A204.1 (cell line): ENCODE results near the gene RNPS1.

ENCODE experiments used
- FAIRE-seq: peaks from 2 replicates; lab custom pipeline; 2012; peaks lifted over from hg19 to GRCh38; lab: Jason Lieb, UNC

RNPS1 gene

GRCh38 chr16:2212362-2213324, 55.3 kb downstream of the RNPS1 start:
- FAIRE-seq = no peak

DNA sequence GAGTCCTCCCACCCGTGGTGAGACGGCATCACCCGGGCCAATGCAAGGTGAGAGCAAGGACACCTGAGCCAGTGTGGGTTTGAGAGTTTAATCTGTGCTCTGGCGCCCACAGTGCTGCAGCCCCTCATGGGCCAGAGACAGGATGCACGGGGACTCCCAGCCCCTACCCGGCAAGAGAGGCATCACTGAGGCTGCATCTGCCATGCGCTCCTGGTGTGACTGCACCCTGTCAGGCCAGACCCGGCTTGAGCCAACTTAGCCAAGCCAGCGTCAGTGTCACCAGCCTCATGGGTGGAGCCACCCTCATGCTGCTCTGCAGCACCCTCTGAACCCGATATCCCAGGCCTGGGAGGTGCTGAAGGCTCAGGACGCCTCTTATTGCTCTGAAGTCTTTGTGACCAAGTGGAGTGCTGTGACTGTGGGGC, 56.0 kb downstream of the RNPS1 start:
- FAIRE-seq = no peak

DNA sequence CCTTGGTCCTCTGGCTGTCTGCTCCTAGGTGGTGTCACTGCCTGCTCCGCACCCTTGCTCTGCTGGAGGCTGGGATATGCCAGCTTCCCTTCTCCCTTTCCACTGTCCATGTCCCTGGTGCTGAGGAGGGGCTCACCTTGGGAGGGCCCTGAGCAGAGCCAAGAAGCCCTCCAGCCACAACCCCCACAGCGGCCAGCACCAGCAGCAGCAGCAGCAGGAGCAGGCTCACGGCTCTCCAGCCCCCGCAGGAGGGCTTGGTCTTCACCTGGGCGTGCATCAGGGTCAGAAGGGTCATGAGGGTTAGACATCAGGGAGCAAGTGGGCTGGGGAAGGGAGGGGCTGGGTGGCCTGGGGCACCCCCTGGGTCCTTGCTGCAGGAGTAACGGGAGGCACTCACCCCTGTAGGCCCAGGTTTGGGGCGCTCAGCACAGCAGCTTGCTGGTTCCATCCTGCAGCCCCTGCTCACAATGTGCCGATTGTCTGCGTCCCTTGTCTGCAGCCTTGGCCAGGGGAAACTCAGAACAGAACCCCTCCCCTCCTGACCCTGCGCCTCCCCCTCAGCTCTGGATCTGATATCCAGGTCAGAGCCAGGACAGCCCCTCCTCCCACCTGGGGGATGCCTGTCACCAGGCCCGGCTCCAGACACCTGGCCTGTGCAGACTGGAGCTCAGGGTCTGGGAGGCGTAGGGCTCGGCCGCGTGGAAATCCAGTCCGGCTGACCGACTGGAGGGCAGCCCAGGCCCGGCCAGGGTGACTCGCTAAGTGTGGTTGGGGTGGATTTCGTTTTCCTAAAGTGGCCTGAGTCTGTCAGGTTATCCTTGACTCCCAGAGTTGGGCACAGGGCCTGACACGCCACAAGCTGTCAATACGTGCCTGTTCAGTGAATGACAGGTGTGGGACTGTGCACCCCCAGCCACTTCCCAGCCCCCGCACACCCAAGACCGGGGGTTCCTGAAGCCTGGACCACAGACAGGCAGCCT, 57.2 kb downstream of the RNPS1 start, which contains the start of gene BRICD5:
Gene BRICD5 (minus strand): TSS at position 478 of the 980 bp plus-strand sequence. CDS start 30 bp downstream, at position 448.
- no peak for FAIRE-seq

DNA sequence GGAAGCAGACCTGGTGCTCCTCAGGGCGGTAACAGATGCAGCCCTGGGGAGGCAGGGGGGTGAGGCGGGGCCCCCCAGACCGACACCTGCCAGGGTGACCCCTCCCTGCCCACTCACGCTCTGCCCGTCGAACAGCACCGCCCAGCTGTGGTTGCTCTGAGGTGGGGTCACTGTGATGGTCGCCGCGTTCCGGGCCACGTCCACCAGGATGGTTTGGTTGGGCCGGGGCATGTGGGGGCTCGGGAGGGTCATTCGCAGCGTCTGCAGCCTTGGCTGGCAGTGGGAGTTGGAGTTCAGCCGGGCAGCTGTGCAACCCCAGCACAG, 58.0 kb downstream of the RNPS1 start:
- no peak for FAIRE-seq

- FAIRE-seq = no peak
Observed at GRCh38 chr16:2209258-2210008, 58.5 kb downstream of the RNPS1 start.

DNA sequence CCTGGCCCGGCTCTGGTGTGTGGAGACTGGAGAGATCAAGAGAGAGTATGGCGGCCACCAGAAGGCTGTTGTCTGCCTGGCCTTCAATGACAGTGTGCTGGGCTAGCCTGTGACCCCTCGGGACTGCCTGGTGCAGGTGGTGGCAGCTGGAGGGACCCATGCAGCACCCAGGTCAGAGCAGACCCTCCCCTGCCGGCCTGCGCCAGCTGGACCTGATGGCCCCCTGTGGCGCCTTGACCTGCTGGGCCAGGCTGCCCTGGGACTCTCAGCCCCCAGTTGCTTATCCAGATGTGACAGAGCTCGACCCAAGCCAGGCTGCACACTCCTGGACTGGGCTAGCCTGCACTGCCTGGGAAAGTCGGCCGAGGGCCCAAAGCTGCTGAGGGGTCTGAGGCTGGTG, 59.2 kb downstream of the RNPS1 start:
- FAIRE-seq = no peak

- no peak for FAIRE-seq
Observed at GRCh38 chr16:2208308-2208707, 59.6 kb downstream of the RNPS1 start.

GRCh38 chr16:2207872-2208271, 60.1 kb downstream of the RNPS1 start:
- no peak for FAIRE-seq

DNA sequence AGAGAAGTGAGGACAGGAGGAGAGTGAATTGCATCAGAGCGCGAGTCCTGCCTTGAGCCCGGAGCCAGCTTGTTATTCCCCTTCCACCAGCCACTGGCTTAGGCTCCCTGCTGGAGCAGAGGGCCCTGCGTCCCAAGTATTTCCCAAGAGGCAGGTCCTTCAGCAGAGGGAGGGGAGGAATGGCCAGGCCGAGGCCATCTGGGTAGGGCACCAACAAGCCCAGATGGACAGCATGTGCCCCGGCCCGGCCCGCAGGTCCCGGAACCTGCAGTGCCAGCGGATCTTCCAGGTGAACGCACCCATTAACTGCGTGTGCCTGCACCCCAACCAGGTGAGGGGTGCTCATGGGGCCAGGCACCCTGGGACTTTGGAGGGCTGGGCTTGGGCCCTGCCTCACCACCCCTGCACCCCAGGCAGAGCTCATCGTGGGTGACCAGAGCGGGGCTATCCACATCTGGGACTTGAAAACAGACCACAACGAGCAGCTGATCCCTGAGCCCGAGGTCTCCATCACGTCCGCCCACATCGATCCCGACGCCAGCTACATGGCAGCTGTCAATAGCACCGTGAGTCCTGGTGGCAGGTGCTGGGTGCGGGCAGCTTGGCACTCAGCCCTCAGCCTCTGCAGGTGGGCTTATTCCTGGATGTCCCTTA, 61.0 kb downstream of the RNPS1 start:
- FAIRE-seq = no peak

DNA sequence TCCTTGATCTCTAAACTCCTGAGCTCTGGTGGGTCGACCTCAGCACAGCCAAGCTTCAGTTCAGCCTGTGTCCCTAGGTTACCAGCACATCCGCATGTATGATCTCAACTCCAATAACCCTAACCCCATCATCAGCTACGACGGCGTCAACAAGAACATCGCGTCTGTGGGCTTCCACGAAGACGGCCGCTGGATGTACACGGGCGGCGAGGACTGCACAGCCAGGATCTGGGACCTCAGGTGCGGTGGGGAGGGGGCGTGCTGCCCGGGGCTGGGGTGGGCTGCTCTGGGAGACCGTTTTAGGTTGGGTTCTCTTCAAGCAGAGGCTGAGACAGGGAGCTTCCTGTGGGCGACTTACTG, 61.5 kb downstream of the RNPS1 start:
- no peak for FAIRE-seq

GRCh38 chr16:2205967-2206313, 62.0 kb downstream of the RNPS1 start:
- no peak for FAIRE-seq

- FAIRE-seq = no peak
Observed at GRCh38 chr16:2205104-2205966, 62.6 kb downstream of the RNPS1 start, which contains the start of gene MLST8. TSS of gene MLST8 (plus strand) at chr16:2205454. CDS start at chr16:2206086, 632 bp downstream.

DNA sequence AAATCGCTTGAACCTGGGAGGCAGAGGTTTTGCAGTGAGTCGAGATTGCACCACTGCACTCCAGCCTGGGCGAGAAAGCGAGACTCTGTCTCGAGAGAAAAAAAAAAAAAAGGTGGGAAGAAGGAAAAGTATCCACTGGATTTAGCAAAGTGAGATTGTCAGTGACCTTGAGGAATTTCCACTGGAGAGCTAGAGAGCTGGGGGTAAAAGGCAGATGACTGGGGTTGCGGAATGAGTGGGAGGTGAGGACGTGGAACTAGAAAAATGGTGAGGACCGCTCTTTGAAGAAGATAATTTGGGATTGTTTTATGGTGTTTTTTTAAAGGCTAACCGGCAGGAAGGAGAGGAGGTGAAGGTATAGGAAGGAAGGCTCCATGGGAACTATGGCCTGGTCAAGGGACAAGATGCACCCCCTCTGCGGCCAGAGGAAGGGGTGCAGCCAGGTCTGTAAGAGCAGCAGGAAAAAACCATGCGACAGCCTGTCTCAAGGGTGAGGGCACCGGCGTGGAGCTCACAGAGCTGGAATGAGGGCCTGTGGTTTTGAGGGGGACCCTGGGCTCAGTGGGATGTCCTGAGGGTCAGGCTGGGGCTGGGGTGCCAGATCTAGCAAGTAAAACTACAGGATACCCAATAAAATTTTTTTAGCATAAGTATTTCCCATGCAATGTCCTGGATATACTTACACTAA, 63.4 kb downstream of the RNPS1 start:
- no peak for FAIRE-seq
